Measurements from ENCODE around the gene TTC39C.

Gene TTC39C

GRCh38 chr18:24014062-24014985 lies at the start of gene TTC39C:
TTC39C (plus strand) TSS chr18:24014754; CDS start chr18:24014872, 118 bp downstream.
- DNase-seq = peak; percentile 89

DNA sequence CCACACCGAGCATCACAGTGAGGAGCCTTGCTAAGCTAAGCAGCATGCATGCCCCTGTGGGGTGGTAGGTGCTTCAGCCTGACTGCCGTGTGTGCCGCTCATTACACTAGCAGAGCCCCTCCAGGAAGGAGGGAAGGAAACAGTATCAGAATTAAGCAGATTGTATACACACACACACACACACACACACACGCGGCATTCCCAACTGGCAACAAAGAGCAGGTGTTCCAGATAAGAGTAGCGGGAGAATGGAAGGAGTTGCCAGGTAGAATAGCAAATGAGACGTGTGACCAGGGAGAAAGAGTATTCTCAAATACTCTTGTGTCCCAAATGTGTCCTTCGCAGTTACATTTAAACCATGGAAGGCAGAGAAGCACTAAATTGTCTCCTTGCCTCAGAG lies 47.6 kb upstream of the TTC39C start:
- no peak for DNase-seq

GRCh38 chr18:23967321-23968089 lies 47.0 kb upstream of the TTC39C start:
- DNase-seq = peak; percentile 42

DNA sequence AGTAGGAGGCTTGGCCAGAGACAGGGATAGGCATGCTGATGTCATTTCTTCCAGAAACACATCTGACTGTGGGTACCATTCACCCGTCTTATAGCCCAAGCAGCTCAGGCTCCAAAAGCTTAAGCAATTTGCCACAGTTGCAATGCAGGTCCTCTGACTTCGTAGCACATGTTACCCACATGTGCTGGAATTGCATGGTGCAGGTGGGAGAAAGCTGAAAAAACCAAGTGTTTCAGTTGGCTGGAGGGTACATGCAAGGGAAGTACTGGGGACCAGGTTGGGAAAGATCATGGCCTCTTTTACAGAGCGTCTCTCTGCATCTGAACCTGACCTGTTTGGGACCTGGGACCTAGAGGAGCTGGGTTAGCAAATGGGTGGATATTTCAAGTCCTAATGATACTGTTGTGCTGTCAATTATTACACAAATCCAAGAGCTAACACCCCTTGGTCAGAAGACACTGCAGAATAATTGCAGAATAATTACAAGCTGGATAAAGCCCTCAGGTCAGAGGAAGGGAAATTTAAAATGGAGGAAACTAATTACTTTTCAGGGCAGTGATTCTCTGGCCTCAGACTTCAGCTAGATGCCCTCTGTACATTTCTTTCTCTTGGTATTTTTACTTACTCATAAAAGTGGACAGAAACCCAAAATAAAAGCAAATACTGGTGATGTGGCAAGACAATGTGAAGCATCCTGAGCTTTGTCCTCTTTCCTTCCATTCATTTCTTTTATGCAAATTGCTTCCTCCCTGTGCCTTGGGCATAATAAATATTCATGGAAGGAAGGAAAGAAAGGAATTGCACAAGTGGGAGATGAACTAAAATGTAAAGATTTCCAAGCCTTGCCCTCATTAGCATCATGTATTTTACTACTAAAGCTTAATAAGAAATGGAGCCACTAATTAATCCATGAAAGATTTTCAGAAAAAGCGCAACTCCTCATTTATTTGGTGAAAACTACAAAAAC lies 45.6 kb upstream of the TTC39C start:
- no peak for DNase-seq

DNA sequence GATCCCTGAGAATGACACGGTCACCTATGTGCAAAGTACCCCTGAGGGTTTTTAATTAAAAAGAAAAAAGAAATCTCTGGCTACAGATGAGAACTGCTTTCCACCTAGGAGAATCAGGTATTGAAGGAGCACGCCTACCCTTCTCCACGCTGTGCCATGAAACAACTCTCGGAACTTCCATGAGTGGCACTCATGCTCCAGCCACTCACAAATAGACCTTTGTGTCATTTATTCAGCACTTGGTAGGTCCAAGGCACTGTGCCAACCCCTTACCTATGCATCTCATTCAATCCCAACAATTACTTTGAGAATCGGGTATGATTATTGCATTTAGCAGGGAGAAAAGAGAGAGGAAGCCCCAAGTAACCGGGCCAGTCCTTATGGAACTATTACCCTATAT lies 44.9 kb upstream of the TTC39C start:
- DNase-seq = no peak

DNA sequence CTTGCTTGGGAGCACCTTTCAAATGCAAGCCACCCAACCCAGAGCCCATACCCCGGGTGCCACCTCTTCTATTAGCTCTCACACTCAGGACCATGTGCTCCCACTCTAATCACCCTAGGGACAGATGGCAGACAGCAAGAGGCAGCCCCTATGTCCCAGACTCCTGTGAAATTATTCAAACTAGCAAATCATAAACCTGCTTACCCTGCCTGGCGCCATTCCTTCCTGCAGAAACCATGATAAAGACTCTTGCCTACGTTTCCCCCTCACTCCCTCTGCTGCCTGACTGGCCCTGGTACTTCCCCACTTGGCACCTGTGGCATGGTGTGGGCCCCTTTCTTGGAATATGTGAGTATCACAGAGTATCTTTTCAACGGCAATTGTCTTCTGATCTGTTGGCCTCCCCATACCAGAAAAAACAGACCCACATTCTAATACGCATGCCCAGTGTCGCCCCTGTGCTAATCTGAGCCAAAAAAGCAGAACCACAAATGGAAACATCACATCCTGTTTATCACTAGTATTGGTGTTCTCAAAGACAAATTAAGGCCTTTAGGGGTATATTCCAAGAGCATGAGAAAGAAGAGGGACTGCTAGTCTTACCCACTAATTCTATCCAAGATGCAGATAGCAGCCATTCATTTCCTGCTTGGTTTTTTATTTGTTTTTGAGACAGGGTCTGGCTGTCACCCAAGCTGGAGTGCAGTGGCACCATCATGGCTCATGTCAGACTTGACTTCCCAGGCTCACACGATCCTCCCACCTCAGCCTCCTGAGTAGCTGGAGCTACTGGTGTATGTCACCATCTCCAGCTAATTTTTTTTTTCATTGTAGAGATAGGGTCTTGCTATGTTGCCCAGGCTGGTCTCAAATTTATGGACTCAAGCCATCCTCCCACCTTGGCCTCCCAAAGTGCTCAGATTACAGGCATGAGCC lies 44.1 kb upstream of the TTC39C start:
- DNase-seq = peak; percentile 73

GRCh38 chr18:23971097-23971440 lies 43.5 kb upstream of the TTC39C start:
- DNase-seq = no peak

DNA sequence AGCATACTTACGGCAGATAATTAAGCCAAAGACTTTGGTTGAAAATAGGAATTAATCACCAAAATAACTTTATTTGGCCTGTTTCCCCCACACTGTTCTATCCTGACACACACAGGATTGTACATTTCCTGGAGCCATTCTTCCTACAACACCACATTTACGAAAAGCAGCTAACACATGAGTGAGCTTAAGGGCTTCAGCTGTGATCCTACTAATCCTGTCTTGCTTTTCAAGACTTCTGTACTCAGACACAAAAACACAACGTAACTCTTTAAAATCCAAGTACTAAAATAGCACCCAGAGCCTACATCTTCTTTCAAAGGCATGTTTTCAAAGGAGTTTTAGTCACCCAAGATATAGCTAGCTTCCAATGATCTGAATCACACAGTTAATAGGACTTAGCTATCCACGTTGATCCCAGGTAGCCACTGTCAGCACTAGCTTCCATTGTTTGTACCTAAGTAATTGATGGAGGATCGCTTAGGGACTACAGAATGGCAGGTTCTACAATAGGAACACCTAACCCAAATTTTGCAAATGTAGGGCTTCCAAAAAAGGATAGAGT lies 42.8 kb upstream of the TTC39C start:
- no peak for DNase-seq

DNA sequence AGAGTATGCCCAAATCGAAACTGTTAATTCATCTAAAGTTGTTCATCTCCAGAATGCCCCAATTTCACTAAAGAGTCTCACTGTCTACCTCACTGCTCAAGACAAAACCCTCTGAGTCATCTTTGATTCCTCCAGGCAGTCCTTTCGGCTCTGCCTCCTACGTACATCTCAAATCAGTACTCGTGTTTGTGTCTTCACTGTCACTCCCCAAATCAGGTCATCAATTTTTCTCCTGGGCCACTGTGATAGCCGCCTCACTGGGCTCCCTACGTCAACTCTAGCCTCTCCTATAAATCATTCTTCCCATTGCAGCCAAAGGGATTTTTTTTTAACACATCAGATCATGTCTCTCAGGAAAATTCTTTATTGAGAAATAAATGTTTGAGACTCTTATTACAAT lies 42.1 kb upstream of the TTC39C start:
- peak; percentile 47 for DNase-seq

- DNase-seq = no peak
Measured at GRCh38 chr18:23977103-23977502, 37.5 kb upstream of the TTC39C start.

GRCh38 chr18:23977719-23978483 lies 36.7 kb upstream of the TTC39C start:
- DNase-seq = peak; percentile 53

GRCh38 chr18:23981369-23981980 lies 33.1 kb upstream of the TTC39C start:
- no peak for DNase-seq

DNA sequence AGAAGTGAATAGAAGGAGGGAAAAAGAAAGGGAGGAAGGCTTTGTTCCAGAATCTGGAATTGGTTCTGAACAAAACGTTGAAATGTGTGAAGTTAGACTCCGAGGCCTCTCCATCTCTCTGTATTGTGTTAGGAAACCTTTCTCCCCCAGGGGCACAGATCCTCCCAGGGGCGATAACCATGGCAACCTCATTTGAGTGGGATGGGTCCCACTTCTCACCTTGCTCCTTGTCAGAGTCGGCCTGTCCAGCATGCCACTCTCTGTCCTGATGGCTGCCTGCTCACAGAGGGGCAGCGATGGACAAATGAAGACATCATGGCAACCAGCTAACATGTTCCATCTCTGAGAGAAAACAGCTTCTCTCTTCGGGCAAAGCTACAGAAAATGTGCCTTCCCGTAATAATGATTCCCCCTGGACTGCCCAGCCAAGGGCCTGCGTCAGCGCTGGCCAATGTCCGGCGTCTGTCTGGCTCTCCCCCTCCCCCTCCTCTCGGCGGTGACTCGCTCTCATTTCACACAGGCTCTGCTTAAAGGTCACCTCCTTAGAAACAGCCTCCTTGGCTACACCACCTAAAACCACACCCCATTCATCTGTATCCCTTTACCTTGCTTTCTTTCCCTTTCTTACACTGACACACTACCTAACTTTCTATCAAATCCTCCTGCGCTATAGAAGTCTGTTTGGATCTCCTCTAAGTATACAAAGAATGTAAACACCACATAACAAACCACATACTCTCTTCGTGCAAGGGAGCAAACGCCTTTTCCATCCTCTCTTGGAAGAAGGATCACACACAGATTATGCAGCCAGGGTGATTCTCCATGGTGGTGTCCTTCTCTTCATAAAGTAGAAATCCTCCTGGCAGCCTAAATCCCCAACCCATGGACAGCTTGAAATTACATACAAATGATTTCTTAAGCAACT lies 32.1 kb upstream of the TTC39C start:
- no peak for DNase-seq

DNA sequence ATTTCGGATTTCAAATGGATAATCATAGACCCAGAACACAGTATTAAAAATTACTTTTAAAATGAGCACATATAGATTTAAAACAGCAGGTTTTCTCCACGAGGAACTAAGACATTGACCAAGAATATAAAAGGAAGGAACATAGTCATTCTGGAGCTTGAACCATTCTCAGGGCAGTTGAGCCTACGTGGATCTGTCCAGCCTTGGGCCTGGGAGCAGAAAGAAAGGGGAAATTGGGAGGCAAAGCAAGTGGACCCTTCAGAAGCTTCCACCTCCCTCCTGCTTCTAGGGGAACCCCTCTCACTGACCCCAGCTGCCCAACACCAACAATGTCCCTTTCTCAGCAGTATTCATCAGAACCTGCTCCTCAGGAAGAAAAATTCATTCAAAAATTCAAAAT lies 31.4 kb upstream of the TTC39C start:
- DNase-seq = no peak

DNA sequence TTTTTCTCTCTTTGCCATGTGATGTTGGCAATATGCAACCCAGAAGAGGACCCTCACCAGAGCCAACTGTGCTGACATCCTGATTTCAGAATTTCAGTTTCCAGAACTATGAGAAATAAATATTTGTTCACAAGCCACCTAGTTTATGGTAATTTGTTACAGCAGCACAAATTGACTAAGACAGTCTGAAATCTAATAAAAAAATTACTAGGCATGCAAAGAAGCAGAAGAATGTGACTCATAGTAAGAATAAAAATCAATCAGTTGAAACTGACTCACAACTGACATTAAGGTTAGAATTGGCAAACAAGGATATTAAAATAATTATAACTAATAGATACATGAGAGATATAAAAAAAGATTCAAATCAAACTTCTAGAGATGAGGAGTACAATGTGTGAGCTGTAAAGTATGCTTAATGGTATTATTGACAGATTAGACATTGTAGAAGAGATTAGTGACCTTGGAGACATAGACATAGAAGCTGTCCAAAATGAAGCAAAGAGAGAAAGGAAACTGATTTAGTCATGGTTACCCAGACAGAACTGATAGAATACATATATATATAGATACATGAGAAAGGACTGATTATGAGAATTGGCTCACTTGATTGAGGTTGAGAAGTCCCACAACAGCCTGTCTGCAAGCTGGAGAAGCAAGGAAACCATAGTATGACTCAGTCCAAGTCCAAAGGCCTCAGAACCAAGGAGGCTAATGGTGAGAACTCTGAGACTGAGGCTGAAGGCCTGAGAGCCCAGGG lies 27.8 kb upstream of the TTC39C start:
- DNase-seq = no peak

DNA sequence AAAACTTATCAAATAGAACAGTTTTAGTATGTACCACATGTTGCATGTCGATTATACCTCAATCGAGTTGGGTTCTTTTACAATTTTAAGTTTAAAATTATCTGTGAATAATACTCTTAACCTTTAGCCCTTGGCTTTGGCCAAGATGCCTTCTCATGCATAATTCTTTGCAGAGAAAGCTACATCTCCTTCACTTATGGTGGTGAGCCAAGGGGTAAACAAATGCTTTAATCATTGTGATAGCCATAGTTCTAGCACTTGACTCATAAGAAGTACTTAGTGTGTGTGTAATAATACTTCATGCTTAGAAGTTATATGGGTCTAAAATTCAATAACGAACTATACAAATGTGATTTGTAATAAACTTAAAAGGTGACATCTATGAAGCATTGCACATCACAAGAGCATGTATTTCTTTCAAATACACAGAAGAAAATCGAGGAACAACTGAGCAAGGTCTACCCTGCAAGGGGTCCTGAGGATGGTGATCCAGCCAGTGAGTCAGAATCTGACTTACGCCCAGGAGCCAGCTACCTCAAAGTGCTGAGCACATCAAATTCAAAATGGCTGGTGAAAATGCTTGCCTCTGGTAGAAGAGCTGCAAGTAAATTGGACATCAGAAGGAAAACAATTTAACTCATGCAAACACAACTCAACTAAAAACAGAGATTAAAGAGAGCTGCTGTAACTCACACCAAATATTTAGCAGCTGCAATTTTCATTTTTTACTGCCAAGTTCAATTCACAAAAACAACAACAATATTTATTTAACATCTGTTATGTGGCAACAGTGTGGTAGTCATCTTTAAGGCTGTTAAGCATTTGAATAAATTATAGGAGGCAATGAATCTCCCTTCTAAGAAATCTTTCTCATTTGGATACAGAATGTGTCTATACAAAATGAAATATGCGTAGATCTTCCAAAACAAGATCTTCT lies 23.8 kb upstream of the TTC39C start:
- DNase-seq = no peak

All from CD4-positive, alpha-beta T cell treated with Interleukin-6 for 4 hours (primary cell).